ENCODE results near the gene FAM89A.
"Not testable (repeated sequence)": the region's sequence is repeated elsewhere in the genome, so short reads cannot be mapped to it uniquely, and the experiment has no call there.

The FAM89A gene

GRCh38 chr1:231007535-231007934 is 32.5 kb downstream of the FAM89A start:
- not testable (repeated sequence) for DNase-seq (ENCODE audit: extremely low read depth in 1 of 2, low read depth in 1 of 2)

GRCh38 chr1:231001892-231002291 is 38.2 kb downstream of the FAM89A start:
- no peak for DNase-seq (ENCODE audit: extremely low read depth in 1 of 2, low read depth in 1 of 2)

DNA sequence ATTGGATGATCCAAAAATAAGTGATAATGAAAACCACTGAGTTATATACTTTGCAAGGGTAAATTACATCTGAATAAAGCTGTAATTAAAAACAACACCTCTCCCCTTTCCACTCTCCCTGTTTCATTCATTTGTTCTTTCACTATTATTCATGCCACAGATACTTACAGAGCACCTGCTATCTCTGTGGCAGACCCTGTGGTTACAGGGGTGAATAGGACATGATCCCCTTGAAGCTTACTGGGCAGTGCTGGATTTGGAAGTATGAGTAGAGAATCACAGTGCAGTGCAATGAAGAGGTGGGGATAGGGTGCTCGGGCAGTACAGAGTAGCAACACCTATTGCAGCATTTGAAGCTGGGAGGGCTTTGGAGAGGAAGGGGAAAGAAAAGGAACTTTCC is 39.4 kb downstream of the FAM89A start:
- DNase-seq (ENCODE audit: extremely low read depth in 1 of 2, low read depth in 1 of 2): no peak

- DNase-seq (ENCODE audit: extremely low read depth in 1 of 2, low read depth in 1 of 2): no peak
Measured at GRCh38 chr1:231000201-231000600, 39.9 kb downstream of the FAM89A start.

DNA sequence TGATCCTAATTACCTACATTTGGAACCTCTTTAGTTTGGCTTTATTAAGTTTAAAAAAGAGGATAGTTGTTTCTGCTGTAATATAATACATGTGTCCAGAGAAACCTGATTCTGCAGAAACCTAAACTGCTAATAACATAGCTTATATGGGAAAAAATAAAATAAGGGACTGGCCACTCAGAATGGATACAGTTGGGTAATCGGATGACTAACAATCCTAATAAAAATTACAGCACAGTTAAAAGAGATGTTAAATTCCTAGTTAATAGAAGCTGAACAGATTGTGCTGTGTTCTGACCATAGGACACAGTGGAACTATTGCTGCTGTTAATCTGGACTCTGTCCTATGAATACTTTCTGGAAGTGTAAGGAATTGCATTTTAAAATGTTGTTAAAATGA is 45.2 kb downstream of the FAM89A start:
- no peak for DNase-seq (ENCODE audit: extremely low read depth in 1 of 2, low read depth in 1 of 2)

DNA sequence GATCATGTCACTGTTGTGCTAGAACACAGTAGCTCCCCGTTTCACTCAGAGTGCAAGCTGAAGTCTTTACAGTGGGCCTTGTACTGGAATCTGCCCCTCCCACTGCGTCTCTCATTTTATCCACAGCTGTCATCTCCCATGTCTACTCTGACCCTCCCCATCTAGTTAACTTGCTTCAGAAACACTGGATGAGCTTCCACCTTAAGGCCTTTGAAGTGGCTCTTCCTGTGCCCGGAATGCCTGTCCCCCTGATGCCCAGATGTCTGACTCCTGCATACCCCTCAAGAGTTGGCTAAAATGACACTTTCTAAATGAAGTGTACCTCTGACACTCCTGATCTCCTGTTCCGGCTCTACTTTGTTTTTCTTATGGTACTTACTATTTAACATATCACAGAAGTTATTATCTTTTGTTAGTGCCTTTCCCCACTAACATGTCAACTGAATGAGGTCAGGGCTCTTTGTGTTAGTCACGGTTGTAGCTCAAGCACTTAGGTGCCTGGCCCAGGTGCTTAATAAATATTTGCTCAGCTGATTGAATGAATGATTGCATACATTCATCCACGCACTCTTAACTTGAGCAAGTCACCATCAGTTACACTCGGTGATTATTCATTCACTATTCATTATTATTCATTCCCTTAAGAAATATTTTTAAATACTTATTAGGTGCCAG is 47.8 kb downstream of the FAM89A start:
- DNase-seq (ENCODE audit: extremely low read depth in 1 of 2, low read depth in 1 of 2): no peak

DNA sequence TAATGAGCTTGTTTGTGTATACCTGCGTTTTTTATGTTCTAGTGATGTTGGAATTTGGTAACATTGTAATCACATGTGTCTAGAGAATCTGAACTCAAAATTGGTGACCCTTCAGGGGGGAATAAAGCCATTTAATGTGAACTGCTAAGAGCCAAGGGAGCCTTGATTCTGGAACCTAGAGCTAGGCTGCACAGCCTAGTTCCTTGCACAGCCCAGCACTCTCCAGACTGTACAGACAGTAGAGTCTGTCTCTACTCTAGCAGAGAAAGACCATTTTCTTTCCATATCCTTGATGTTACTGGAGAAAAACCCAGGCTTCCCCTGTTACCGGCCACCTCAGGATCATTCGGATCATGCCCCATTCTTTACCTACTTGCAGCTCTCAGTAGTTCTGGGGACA is 52.6 kb downstream of the FAM89A start:
- DNase-seq (ENCODE audit: extremely low read depth in 1 of 2, low read depth in 1 of 2): no peak

GRCh38 chr1:230986976-230987375 is 53.1 kb downstream of the FAM89A start:
- no peak for DNase-seq (ENCODE audit: extremely low read depth in 1 of 2, low read depth in 1 of 2)

DNA sequence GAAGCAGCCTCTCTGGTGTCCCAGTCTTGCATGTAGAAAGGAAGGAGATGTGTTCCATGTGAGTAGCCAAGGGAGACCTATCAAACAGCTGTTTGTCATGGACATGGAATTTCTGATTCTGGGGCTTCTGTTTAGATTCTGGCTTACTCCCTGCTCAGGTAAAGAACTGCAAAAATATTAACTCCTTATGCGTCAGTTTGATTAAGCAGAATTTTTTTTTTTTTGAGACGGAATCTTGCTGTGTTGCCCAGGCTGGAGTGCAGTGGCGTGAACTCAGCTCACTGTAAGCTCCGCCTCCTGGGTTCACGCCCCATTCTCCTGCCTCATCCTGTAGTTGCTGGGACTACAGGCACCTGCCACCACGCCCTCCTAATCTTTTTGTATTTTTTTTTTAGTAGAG is 54.3 kb downstream of the FAM89A start:
- DNase-seq (ENCODE audit: extremely low read depth in 1 of 2, low read depth in 1 of 2): no peak

DNA sequence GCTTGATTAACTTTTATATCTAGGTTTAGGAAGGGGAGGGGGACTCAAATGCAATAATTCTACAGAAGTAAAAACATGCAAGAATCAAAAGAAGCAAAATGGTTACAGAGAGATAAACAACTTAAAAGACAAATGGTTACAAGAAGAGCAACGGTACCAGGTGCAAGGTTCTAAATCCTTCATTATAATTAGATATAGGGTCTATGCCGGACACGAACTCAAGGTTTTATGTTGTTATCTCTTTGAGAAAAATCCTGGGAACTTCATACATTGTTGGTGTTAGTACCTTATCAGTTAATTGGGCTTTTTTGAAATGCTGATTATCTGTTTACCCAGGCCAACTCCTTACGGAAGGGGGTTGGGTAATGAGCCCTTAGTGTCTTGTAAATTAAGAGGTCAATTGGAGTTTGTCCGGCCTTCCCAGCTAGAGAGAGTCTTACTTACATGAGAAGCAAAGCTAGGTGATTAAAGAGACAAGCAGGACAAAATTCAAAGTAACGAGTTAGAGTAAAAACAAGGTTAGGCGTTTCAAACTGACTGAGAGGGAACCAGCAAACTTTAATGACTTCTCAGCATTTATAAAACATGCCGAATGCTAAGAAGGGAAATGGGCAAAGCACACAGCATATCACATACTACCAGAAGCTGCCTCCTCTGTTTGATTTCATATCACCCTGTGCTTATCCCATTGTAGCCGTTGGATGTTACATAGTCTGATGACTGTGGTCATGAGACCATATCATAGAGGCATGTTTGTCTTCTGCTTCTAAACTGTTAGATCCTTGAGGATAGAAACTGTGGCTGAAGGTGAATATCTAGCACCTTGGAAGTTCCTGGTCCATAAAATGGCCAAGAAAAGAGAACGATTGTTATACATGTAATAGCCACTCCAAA is 55.2 kb downstream of the FAM89A start:
- not testable (repeated sequence) for DNase-seq (ENCODE audit: extremely low read depth in 1 of 2, low read depth in 1 of 2)

DNA sequence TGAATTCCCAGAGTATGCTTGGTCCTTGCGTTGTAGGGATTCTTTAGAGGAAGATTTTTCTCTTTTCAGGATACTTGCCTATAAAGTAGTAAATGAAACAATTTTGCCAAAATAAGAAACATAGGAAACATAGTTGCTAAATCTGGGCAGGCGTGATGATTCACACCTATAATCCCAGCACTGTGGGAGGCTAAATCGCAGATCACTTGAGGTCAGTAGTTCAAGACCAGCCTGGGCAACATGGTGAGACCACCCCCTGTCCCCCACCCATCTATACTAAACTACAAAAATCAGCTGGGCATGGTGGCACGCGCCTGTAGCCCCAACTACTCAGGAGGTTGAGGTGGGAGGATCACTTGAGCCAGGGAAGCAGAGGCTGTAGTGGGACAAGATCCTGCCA is 56.2 kb downstream of the FAM89A start:
- no peak for DNase-seq (ENCODE audit: extremely low read depth in 1 of 2, low read depth in 1 of 2)

GRCh38 chr1:230982696-230983095 is 57.4 kb downstream of the FAM89A start:
- DNase-seq (ENCODE audit: extremely low read depth in 1 of 2, low read depth in 1 of 2): no peak

DNA sequence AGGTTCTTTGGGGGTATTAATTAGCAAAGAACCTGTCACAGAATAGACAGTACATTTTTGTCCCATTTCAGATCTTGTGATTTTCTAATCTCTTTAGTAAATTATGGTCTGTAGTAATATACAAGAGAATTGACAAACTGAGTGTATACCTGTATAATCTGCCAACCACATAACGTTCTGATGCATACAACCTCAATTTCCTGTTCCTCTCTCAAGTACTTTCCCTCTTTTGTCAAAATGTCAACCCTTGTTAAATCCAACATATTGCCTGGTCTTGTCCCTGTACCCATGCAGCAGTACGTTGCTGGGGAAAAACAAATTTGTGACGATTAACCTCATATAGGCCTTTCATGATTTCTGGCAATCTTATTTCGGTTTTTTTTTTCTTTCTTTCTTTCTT is 60.1 kb downstream of the FAM89A start:
- DNase-seq (ENCODE audit: extremely low read depth in 1 of 2, low read depth in 1 of 2): no peak

- no peak for DNase-seq (ENCODE audit: extremely low read depth in 1 of 2, low read depth in 1 of 2)
Measured at GRCh38 chr1:230979389-230979716, 60.7 kb downstream of the FAM89A start.

GRCh38 chr1:230978491-230979388 is 61.3 kb downstream of the FAM89A start, which contains the start of the genes ARV1 and TTC13:
Gene ARV1 (plus strand): TSS chr1:230979094. CDS start chr1:230979106, 12 bp downstream.
Gene TTC13 (minus strand): TSS chr1:230978861. CDS start chr1:230978830, 31 bp downstream.
- DNase-seq (ENCODE audit: extremely low read depth in 1 of 2, low read depth in 1 of 2): peak; percentile 96 to 98

DNA sequence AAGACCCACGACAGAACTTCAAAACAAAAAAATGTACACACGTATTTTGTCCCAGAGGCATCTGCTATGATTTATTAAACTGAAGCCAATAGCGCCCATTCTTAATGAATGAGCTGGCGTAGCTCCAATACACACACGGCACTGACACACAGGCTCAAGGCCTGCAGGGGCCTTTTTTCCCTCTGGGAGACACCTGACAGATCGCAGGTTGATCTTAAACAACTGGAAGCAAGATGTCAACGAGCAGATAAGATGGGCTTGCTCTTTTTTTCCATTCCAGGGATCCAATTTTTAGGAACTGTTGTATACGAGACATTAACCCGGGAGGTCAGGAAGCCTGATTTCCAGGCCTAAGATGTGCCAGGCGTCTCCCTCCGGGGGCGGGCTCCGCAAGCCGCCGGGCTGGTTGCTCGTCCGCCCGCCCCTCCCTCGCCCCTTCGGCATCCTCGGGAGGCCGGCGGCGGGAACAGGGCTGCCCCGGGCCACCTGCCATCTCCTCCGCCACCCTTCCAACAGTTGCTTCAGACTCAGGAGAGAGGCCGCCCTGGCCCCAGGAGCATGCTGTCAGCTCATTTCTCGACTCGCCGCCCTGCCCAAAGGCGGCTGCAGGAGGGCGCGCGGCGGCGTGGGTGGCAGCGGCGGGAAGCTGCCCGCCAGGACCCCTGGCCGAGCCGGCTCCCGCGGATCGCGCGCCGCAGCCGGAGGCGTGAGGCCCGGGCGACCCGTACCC is 62.1 kb downstream of the FAM89A start:
- no peak for DNase-seq (ENCODE audit: extremely low read depth in 1 of 2, low read depth in 1 of 2)

DNA sequence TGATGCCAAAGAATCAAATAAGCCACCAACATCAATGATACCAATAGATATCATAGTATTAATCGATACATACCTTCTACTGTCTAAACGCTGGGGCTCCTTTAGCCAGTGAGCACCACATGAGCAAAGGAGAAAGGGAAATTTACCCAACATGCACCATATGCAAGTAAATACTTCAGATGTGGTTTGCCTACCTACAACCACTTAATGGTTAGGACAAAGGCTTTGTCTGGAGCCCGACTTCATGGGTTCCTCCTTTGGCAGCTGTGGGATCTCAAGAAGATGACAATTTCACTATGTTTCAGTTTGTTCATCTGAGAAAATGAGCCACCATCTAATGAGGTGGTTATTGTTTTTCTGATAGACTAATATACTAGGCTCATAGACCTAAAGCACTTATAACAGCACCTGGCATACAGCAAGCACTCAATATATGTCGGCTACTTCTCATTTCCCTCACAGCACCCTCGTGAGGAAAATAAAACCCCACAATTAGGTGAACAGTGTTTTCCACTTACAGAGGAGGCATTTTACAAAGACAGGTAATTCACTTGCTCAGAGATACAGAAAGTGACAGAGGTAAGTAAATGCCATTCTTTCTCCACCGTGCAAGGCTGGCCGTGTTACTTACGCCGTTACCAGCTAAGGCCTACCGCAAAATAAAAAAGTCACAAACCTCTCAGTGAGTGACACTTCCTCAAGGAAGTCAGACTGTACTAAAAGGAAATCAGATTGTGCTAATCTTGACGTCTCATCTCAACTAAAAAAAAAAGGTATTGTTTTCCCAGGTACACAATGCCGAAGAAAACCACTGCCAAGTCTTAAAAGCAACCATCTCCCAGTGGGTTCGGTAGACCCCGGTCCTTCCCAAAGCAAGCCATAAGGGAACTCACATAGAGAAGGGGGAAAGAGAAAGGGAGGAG is 63.0 kb downstream of the FAM89A start:
- DNase-seq (ENCODE audit: extremely low read depth in 1 of 2, low read depth in 1 of 2): no peak

GRCh38 chr1:230976360-230976759 is 63.7 kb downstream of the FAM89A start:
- no peak for DNase-seq (ENCODE audit: extremely low read depth in 1 of 2, low read depth in 1 of 2)

DNA sequence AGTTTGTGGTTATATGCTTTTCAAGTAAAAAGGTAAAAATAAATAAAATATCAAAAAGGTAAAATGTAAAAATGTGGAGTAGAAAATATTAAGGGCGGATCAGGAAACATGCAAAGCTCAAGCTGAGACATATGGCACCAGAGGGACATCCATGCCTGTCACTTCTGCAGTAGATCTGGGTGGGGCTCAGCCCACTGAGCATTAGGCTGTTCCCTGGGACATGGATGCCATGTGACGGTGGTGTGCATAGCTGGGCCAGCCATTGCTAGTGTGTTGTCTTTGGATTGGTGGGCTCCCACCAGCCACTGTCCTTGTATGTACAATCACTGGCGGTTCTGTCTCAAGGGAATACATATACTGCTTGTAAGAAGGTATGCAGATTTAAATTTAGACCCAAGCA is 64.4 kb downstream of the FAM89A start:
- no peak for DNase-seq (ENCODE audit: extremely low read depth in 1 of 2, low read depth in 1 of 2)
